ENCODE results near the gene FGF18.

DNA sequence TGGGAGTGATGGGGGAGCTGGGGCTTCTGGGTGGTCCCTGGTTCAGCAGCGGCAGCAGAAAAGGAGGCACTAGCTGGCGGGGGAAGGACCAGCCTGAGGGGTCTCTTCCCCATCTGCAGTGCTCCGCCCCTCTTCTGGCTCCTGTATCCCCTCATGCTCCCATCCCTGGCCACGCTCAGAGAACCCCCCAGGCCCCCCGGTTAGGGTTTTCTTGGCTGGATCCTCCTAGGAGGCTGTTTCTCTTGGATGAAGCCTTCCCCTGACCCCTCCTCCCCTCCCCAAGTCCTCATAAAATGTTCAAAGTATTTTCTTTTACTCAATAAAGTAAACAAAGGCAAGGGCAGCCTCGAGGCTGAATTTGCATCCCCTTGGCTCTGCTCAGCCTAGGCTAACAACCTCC, 60.8 kb downstream of the FGF18 start:
- no peak for TF ChIP-seq CTCF (IDR thresholded peaks at IDR 0.05)
- no peak for TF ChIP-seq POLR2A (IDR thresholded peaks at IDR 0.05)
